AG08395 (cell line): ENCODE data around the gene PPP3CA.
"Not testable (repeated sequence)": the region's sequence is repeated elsewhere in the genome, so short reads cannot be mapped to it uniquely, and the experiment has no call there.

Source experiments
- DNase-seq: peaks from one replicate; pipeline ENCODE4 v3.0.0; 2012; ENCODE audit warnings: mixed read lengths, low spot score

Gene PPP3CA

DNA sequence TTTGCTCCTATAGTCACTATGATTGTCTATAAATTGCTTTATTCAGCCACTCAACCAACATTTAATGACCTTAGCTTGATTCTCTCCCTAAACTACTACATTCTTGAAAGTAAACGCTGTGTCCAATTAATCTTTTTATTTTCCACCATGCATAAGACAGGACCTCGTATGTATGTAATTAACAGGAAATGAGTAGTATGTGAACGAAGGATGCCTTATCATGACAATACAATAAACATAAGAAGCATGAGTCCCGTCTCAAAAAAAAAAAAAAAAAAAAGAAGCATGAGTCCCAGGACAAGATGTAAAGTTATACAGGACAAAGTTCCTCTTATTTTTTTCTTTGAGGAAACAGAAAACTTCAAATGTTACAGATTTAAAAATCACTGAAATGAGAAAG is 92.5 kb downstream of the PPP3CA start:
- DNase-seq, result no peak

DNA sequence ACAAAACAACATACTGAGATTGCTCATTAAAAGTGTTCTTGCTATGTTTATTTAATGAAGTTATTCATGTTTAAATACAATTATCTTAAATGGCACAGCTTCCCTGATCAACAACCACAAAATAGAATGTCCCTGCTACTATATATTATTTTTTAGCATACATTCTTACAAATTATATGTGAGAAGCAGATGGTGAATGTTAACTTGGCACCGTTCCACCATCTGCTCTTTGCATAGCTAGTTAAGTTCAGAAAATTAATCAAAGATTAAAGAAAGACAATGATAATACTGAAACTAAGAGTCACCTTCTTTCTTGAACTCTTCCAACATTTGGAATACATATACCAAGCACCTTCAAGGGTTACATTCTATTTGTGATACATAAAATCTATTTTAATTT is 94.2 kb downstream of the PPP3CA start:
- DNase-seq, result no peak

DNA sequence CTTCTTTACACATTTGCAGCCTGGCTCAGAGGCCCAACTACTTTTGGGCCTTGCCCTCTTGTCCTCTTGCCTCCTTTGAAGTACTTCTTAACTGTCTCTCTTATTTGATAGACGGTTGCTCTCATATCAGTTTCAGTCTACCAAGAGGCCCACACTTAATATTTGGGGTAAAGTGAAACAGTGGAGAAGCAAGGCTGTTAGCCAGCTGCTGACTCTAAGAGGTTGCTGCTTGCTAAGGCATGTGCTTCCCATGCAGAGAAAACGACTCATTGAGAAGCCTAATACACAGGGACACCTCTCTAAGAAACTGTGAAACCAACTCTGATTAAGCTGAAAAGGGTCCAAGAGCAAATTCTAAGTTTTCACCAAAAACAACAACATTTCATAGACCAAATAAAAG is 94.6 kb downstream of the PPP3CA start:
- DNase-seq, result peak; percentile 17

DNA sequence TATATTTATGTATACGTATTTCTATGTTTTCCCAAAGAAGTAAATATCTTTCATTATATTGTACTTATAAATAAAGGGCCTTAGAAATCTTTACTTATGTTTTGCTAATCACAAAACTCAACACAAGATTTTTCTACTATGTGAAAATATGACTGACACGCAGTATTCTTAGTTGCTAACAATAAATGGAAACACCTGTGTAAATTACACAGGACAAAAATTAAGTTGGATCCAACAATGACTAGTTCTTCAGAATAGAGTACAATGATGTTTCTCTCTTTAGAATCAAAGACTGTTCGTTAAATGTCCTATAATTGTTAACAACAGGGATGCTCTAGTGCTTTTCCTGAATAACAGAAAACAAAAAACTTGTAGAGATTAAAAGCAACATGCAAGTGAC is 96.1 kb downstream of the PPP3CA start:
- no peak for DNase-seq

DNA sequence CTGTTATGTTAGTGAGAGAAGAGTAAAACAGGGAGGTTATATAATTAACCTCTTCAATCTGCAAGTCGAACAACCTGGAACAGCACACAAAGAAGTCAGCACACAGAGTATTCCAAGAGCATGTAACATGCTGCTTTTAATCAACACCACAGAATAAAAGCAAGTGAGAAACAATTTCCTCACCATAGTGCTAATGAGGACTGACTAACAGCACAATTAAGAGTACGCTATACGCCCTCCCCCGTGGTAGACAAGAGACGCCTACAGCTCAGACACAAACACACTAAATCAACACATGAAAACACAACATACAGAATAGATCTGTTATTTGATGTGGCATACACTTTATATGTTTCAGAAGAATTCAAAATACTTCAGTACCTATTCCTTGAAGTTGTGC is 103.0 kb downstream of the PPP3CA start:
- DNase-seq, result no peak

DNA sequence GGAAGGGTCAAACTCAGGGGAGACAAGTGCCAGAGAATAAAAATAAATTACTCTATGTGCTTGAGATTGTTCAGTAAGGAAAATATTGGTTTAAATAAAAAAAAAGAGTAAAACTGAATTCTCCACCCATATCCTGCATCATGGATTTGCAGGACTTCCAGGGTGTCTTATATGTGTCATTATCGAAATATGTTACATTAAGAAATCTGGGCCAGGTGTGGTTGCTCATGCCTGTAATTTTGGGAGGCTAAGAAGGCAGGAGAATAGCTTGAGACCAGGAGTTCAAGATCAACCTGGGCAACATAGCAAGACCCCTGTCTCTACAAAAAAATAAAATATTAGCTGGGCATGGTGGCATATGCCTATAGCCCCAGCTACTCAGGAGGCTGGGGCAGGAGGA is 104.9 kb downstream of the PPP3CA start:
- DNase-seq, result no peak

DNA sequence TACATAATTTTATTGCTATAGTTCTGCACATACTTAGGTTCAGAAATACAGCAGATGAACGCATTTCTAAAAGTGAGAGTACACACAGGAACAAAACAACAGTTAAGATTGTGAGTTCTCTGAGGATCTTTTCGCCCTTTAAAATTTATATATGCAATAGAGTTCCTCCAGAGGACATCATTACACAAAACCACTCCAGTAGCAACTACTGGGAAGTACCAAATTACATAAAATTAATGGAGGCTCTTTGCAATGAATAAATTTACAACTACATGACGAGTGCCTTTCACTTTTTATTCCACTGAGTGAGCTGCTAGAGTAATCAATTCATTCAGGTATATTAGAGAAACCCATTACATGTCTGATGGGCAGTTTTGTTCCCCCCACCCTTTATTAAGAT is 107.2 kb downstream of the PPP3CA start:
- no peak for DNase-seq

DNA sequence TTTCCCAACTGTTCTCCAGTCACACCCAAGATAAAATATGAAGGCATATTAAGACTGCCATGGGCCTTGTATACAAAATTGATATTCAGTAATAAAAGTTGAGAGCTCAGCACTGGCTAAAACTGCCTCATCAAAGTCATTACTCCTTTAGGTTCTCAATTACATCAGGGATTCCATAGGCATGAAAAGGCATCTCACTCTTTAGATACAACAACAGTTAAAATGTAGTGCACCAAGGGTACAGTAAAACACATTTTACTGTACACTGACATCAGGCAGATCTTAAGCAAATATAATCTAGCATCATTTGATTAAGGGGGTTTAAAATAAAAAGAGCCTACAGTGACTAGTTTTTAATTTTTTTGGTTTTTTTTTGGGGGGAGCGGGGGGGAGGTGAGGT is 107.7 kb downstream of the PPP3CA start:
- DNase-seq, result no peak

DNA sequence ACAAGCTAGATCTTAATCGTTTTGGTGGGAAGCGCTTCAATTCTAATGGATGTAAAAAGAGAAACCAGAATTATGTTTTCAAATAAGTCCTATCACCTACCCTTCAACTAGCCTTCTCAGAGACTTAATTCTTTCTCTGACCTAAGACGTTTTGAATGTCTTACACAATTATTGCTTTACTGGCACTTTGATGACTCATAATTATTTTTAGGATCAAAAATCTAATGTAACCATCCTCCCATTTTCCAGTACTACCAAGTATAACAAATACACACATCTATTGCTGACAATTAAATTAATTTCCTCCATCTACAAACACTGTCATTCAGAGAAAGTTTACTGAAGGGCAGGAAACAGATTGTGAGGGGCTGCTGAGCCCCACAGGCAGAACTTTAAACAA is 108.6 kb downstream of the PPP3CA start:
- DNase-seq, result peak; percentile 30

DNA sequence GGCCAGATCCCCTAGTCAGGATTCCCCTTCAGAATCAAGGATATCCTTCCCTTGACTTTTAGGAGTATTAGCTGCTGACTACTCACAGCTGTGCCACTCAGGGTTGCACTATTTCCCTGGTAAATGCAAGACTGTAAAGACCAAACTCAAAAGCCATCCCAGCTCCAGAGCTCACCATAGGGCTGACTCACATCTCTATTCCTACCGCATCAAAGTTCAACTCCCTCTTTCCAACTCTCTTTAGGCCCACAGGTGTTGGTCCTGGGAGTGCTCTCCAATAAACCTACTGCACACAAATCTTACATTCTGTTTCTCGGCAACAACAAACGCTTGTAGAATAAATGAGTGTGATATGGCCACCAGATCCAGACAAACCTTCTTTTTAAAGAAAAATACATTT is 109.6 kb downstream of the PPP3CA start:
- DNase-seq, result no peak

DNA sequence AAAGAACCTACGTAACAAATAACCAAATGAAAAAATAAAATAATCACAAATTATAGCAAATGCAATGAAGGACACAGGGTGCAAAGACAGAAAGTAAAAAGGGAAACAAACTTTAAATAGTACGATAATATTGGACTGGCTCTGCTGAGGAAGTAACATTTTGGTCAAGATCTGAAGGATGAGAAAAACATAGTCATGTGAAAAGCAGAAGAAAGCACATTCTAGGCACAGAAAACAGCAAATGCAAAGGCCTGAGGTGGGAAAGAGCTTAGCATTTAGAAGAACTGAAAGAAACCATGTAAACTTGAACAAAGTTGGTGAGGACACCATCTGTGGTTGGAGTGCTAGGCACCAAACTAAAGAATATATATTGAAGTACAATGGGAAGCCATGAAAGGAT is 111.2 kb downstream of the PPP3CA start:
- no peak for DNase-seq

DNA sequence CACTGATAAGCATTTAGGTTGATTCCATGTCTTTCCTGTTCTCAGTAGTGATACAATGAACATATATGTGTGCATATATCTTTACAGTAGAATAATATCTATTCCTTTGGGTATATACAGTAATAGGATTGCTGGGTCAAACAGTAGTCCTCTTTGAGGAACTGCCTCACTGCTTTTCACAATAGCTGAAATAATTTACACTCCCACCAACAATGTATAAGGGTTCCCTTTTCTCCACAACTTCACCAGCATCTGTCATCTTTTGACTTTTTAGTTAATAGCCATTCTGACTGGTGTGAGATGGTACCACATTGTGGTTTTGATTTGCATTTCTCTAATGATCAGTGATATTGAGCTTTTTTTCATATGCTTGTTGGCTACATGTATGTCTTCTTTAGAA is 113.2 kb downstream of the PPP3CA start:
- not testable (repeated sequence) for DNase-seq

DNA sequence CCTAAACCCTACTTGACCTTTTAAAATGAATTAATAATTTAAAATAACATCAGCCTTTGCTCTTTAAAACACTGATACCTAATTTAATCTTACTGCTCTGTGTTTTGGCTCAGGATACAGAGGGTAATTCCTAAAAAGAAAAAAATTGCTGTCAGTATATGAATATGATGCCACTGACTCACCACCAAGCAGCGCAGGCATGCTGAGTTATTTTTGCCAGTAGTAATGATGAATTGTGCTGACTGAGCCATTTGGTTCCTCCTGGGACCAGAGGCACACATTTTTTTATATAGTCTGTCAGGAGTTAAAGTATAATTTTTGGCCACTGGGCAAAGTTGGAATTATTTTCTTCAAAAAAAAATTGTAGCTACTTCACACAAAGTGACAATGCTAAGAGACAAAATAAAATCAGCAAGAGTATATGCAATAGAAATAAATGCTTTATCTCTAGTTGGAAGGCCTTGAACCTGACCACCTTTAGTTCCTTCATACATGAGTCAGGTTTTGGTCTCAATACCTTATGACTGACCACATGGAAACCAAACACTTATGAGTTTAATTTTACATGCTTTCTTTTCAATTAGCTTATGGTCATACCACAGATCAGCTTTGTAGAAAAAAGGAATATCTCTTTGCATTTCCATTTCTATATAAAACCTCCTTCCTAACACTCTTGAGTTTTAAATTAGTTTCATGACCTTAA is 115.1 kb downstream of the PPP3CA start:
- peak; percentile 67 for DNase-seq

DNA sequence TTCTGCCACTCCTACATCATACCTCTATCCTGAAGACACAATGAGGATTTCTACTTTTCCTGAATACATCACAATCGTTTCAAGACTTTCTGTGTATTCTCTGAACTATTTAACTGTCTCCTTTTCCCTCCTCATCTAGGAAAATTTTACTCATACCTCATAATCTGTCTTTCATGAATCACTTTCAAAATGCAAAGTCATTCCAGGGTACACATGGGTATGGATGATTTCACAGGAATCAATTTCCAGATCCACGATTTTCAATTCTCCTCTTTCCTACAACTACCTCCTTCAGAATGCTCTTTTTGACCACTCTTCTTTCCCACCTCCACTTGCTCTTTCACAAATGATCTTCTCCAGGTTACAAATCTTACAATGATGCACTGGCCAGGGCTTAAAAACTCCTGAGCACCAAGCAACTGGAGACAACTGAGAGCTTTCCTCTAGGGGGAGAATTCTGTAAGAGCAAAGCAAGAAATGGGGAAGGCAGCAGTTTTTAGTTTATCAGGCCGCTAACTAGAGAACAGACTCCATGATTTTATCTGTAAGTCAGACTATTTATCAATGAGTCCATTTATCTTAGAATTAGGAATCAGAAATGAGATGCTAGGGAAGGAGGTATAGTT is 116.4 kb downstream of the PPP3CA start:
- DNase-seq, result no peak

DNA sequence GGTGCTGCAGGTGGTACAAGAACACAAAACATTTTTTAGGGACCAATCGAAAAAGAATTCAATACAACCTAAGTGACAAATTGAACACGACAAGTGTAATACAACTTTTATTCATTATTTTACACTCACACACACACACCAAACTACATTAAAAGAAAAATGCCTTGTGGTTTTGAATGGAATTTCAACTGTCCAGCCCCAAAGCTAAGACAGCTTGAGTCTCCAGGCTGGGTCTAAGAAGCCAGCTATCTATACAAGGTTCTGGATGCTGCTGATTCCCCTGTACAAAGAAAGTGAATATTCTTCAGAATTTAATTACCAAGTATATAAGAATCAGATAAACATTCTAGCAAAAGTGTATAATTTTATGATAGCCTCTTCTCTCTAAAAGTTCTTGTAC is 118.2 kb downstream of the PPP3CA start:
- DNase-seq, result peak; percentile 18

DNA sequence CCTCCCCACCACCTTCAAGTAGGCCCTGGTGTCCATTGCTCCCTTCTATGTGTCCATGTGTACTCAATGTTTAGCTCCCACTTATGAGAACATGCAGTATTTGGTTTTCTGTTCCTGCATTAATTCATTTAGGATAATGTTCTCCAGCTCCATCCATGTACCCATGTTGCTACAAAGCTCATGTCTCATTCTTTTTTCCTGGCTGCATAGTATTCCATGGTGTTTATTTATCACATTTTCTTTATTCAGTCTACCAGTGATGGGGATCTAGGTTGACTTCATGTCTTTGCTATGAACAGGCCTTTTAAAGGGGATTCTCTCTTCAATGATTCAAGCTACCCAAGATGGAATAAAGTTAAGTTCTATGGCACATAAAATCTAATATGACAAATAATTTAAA is 119.6 kb downstream of the PPP3CA start:
- DNase-seq, result no peak

DNA sequence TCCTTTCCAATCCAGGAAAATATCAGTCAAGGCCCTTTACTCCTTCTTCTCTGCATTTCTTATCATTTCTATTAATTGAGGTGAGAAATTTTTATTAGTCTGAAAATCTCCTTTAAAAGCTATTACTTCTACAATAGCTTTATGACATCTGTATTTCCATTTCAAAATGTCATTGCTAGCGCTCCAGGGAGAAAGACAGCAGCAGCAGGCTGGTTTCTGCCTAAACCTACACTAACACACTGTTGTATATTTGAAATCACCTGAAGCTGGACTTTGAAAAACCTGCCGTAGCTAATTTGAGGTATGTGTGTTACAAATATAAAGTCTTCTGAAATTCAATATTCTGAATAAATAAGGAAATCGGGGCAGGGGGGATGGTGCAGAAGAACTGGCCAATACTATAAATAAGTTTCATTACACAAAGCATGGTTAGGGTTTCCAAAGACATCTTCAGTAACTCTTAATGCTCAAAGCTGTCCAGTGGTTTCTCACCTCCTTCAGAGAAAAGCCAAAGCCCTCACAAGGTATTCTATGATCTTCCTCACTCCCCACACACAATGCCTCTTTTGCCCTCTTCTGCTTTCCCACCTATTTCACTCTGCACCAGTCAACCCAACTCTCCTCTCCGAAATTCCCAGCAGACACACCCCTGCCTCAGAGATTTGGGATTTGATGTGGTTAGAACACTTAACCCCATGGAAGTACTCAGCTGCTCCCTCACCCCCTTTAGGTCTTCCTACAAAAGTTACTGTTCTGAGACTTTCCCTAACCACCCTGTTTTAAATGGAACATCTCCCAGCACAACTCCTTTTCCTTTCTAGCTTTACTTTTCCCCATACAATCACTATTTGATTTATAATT is 122.7 kb downstream of the PPP3CA start:
- DNase-seq, result no peak

DNA sequence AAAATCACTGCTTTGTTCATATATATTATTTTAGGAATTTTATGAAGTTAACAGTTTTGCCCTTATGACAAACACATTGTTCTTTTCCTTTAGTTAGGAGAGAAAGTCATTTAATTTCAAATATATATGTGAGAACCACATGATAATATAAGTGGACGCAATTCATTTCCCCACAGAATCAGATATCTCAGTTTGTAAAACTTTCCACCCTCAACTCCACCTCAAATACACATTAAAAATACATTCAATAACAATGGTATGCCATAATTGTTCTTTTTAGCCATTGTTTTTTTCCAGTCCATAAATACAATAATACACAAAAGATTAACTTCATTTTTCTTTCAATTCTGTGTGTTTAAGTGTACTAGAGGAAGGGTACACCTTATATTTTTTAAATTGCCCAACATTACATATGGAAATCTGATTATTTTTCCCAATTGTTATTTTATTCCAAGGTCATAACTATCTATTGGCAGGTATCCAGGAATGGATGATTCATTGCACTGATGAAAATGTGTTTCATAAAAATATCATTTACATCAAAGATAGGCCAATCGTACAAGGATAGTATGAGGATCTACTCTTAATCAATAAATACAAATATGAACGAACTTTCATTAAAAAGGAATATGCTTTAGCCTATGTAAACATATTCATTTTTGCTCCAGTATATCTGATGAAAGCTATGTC is 125.0 kb downstream of the PPP3CA start:
- DNase-seq, result no peak

DNA sequence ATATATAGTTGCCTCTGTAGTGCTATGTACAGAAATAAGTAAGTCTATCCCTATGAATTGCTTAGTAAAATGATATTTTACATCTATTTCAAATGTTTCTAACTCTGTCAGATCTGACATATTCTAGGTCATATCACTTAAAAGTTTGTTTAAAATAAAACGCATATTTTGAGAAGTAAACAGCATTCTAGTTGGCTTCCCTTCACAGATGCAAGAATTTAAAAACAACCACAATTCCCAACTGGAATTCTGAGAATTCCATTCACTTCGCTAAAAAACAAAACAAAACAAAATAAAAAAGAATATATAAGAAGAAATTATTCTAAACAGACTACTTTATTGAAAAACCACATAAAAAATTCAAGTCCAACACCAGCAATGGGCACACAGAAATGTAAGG is 126.0 kb downstream of the PPP3CA start:
- DNase-seq, result no peak

DNA sequence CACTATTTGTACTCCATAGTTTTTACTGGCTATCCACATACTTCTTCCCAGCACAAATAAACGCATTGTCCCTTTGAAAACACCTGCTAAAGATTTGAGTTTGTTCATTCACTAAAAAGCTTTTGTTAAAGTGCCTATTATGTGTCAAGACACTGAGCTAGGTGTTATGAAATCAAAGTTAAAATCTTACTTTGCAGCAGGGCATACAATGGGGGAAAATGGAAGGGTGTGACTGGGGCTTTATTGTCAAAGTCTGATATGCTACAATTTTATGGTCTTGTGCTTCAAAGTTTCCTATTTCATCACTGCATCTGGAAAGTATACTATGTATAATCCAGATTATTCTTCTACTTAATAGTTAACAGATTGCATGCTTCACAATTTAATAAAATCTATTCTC is 128.4 kb downstream of the PPP3CA start:
- no peak for DNase-seq

DNA sequence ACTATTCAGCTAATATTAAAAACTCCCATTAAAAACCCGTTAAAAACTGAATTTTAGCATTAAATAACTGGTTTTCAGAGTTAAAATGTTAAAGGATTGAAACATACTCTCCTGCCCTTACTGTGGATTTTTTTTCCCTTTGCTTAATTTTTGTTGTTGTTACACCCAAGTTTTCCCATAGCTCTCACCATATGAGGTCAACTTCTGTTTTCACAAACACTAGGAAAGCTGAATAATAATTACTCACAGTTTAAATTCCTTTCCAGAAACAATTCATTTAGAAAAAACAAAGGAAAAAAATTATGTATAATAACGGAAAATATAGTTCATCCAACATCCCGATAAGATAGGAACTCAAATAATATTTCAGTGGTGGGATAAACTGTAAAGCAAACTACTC is 129.0 kb downstream of the PPP3CA start:
- DNase-seq, result no peak

DNA sequence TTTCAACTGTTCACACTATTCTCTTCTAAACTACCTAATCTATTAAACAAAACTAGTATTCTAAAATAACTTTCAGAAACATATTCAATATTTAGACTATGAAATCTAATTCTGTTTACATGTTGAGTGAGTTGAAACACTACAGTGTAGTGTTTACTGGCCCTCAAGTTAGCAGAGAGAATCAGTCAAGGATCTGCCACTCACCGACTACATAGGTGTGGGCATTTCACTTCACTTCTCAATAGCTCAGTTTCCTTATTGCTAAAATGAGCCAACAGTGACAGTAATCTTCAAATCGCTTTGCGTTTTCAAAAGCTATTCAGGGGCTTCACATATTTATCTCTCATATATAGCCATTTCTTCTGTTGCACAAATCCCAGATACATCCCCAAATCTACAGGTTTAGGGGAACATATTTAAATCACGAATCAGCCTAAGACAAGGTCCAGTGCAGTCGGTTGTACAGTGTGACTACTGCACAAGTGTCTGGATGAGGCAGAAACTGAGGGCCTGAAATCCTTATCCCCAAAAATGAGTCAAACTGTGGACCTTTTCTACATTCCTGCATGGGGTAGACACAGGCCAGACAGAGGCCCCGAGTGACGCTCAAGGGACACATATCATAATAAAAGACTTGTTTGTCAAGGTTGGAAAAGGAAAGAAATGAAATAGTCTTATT is 129.8 kb downstream of the PPP3CA start:
- DNase-seq, result peak; percentile 30
